B cell (primary cell): ENCODE data around the gene NUCB2.

Experiments used
- CTCF ChIP-seq: fragments of 200-600 bp; IDR thresholded peaks from one replicate; pipeline ENCODE4 v1.8.0; 2022; ENCODE audit warnings: antibody characterized with exemption, mild to moderate bottlenecking
- EZH2 ChIP-seq: IDR thresholded peaks from 2 replicates; pipeline ENCODE4 v1.6.1; 2012; ENCODE audit warnings: borderline replicate concordance, low read depth, mild to moderate bottlenecking, moderate library complexity, low read length; ENCODE audit not compliant: insufficient read depth, poor library complexity, severe bottlenecking

- TF ChIP-seq CTCF: no peak
- TF ChIP-seq EZH2: no peak
Observed at GRCh38 chr11:17314904-17315426, 38.4 kb downstream of the NUCB2 start.
